Measurements from ENCODE around the gene KDM3A.

The KDM3A gene

GRCh38 chr2:86520153-86520552, 79.0 kb downstream of the KDM3A start:
- no peak for DNase-seq

- DNase-seq: no peak
Observed at GRCh38 chr2:86521922-86522321, 80.8 kb downstream of the KDM3A start.

GRCh38 chr2:86522711-86523110, 81.5 kb downstream of the KDM3A start:
- DNase-seq: no peak

- no peak for DNase-seq
Observed at GRCh38 chr2:86523491-86523890, 82.3 kb downstream of the KDM3A start.

GRCh38 chr2:86525421-86526340, 84.5 kb downstream of the KDM3A start:
- no peak for DNase-seq

- DNase-seq: no peak
Observed at GRCh38 chr2:86533589-86533988, 92.4 kb downstream of the KDM3A start.

GRCh38 chr2:86541334-86541733, 100.2 kb downstream of the KDM3A start:
- no peak for DNase-seq

Measured in fibroblast of skin of right biceps (primary cell).